ENCODE data around the gene SAMD7.

- TF ChIP-seq POLR2A (IDR thresholded peaks at IDR 0.05): no peak
- TF ChIP-seq EP300 (IDR thresholded peaks at IDR 0.05): no peak
These were observed 18.6 kb downstream of the SAMD7 start for GRCh38 chr3:169929830-169930519.
